H1 (cell line): Measurements from ENCODE around the gene TMEM92. TPM values are rescaled to one million over a fixed set of nuclear protein-coding genes. Genes with fewer than 3 reads are reported as not detected.

Experiments
- CTCF ChIA-PET: fragments of 300-600 bp; sonication (Branson Sonifier 250); formaldehyde crosslinking; loops from one replicate; lab custom pipeline; 2021; ENCODE audit not compliant: partially characterized antibody; lab: Charles Lee
- POLR2A ChIA-PET: fragments of 300-600 bp; sonication (Branson Sonifier 250); formaldehyde crosslinking; loops from one replicate; lab custom pipeline; 2021; ENCODE audit warnings: inconsistent platforms; ENCODE audit not compliant: partially characterized antibody; lab: Charles Lee
- DNase-seq, 2 experiments: peaks; one replicate each; pipeline versions ENCODE4 v3.0.0 to v3.0.0-alpha.2; 2010 to 2022; ENCODE audit warnings: low spot score in 2 of 2, low read depth in 1 of 2, mixed read lengths in 1 of 2
- FAIRE-seq: peaks from 2 replicates; lab custom pipeline; 2011; peaks lifted over from hg19 to GRCh38; lab: Jason Lieb, UNC
- H2AFZ ChIP-seq: 2 replicates; pipeline ENCODE4 v1.8.1; 2012; ENCODE audit warnings: low read length, inconsistent platforms
- H2AK5ac ChIP-seq: 2 replicates; pipeline ENCODE4 v1.6.1; 2013; ENCODE audit warnings: low read depth, low read length
- H2BK120ac ChIP-seq: replicated peaks from 2 replicates; pipeline ENCODE3; 2013; ENCODE audit warnings: low read depth, low read length, inconsistent platforms
- H2BK12ac ChIP-seq: 2 replicates; pipeline ENCODE4 v1.6.1; 2013; ENCODE audit warnings: low read depth, low read length
- H2BK15ac ChIP-seq: 2 replicates; pipeline ENCODE4 v1.6.1; 2013; ENCODE audit warnings: low read length
- H2BK20ac ChIP-seq: 2 replicates; pipeline ENCODE4 v1.6.1; 2013; ENCODE audit warnings: low read length
- H2BK5ac ChIP-seq: 2 replicates; pipeline ENCODE4 v1.6.1; 2013; ENCODE audit warnings: low read depth, low read length
- H3K14ac ChIP-seq: 2 replicates; pipeline ENCODE4 v1.6.1; 2013; ENCODE audit warnings: inconsistent platforms; ENCODE audit not compliant: insufficient read length
- H3K18ac ChIP-seq: 2 replicates; pipeline ENCODE4 v1.6.1; 2013; ENCODE audit warnings: low read length; ENCODE audit errors: extremely low read depth
- H3K23ac ChIP-seq: 2 replicates; pipeline ENCODE4 v1.6.1; 2013; ENCODE audit warnings: inconsistent platforms; ENCODE audit not compliant: insufficient read length
- H3K23me2 ChIP-seq: 2 replicates; pipeline ENCODE4 v1.6.1; 2013; ENCODE audit warnings: low read depth, low read length
- H3K27ac ChIP-seq: 2 replicates; pipeline ENCODE4 v1.6.1; 2011; ENCODE audit warnings: low read depth, low read length, inconsistent platforms
- H3K27me3 ChIP-seq, 4 experiments: replicated peaks in 1 of 4; 1 replicate in 1 of 4; 2 replicates in 3 of 4; pipeline versions ENCODE4 v1.6.1 to v1.8.1; 2011 to 2013; ENCODE audit warnings: low read length in 3 of 4, mild to moderate bottlenecking in 3 of 4, inconsistent platforms in 2 of 4, mixed read lengths in 2 of 4, moderate library complexity in 1 of 4; ENCODE audit not compliant: control insufficient read depth in 3 of 4, insufficient read depth in 3 of 4; ENCODE audit errors: extremely low read depth in 1 of 4
- H3K36me3 ChIP-seq, 4 experiments: 2 replicates each; pipeline versions ENCODE4 v1.6.1 to v1.8.1; 2011 to 2013; ENCODE audit warnings: mild to moderate bottlenecking in 4 of 4, low read length in 3 of 4, moderate library complexity in 2 of 4, control low read depth in 1 of 4, inconsistent platforms in 1 of 4; ENCODE audit not compliant: insufficient read depth in 4 of 4, control insufficient read depth in 2 of 4
- H3K4ac ChIP-seq: replicated peaks from 2 replicates; pipeline ENCODE3; 2013; ENCODE audit warnings: low read length, low read depth, mixed read lengths, inconsistent platforms; ENCODE audit not compliant: insufficient read length
- H3K4me1 ChIP-seq, 4 experiments: replicated peaks in 1 of 4; 1 replicate in 1 of 4; 2 replicates in 3 of 4; pipeline versions ENCODE4 v1.6.1 to v1.8.1; 2011 to 2013; ENCODE audit warnings: low read length in 3 of 4, inconsistent platforms in 2 of 4, mixed read lengths in 1 of 4; ENCODE audit not compliant: insufficient read depth in 4 of 4, control insufficient read depth in 3 of 4
- H3K4me2 ChIP-seq, 2 experiments: 2 replicates each; pipeline versions ENCODE4 v1.6.1 to v1.8.1; 2011 to 2013; ENCODE audit warnings: low read depth in 2 of 2, low read length in 2 of 2, control low read depth in 1 of 2, inconsistent platforms in 1 of 2, mild to moderate bottlenecking in 1 of 2; ENCODE audit not compliant: insufficient read depth in 1 of 2
- H3K4me3 ChIP-seq, 4 experiments: fragments of 200-600, 300-600 bp in 1 of 4; sonication (generic), shearing (Covaris generic), sonication (Bioruptor Twin) in 1 of 4; 2 replicates each; pipeline versions ENCODE4 v1.5.1 to v1.8.1; 2011 to 2016; ENCODE audit warnings: low read length in 4 of 4, low read depth in 3 of 4, control low read depth in 2 of 4, inconsistent platforms in 2 of 4, mild to moderate bottlenecking in 2 of 4, mixed read lengths in 1 of 4, moderate library complexity in 1 of 4; ENCODE audit not compliant: insufficient read depth in 2 of 4; ENCODE audit errors: extremely low read depth in 1 of 4
- H3K56ac ChIP-seq: replicated peaks from 2 replicates; pipeline ENCODE3; 2013; ENCODE audit warnings: low read depth, mild to moderate bottlenecking, mixed read lengths, low read length, inconsistent platforms; ENCODE audit not compliant: insufficient read length
- H3K79me1 ChIP-seq: 2 replicates; pipeline ENCODE4 v1.6.1; 2013; ENCODE audit warnings: low read depth, low read length, control low read depth
- H3K79me2 ChIP-seq, 2 experiments: 2 replicates each; pipeline versions ENCODE4 v1.6.1 to v1.8.1; 2012 to 2013; ENCODE audit warnings: low read length in 2 of 2, mild to moderate bottlenecking in 2 of 2, inconsistent platforms in 1 of 2; ENCODE audit not compliant: insufficient read depth in 2 of 2, control insufficient read depth in 1 of 2
- H3K9ac ChIP-seq, 4 experiments: replicated peaks in 1 of 4; 1 replicate in 1 of 4; 2 replicates in 3 of 4; pipeline versions ENCODE4 v1.6.1 to v1.8.1; 2011 to 2013; ENCODE audit warnings: low read depth in 3 of 4, low read length in 3 of 4, control low read depth in 2 of 4, mild to moderate bottlenecking in 2 of 4, moderate library complexity in 2 of 4, inconsistent platforms in 1 of 4; ENCODE audit errors: extremely low read depth in 1 of 4
- H3K9me3 ChIP-seq, 2 experiments: 2 replicates each; pipeline versions ENCODE4 v1.6.1 to v1.8.1; 2012 to 2013; ENCODE audit warnings: mild to moderate bottlenecking in 2 of 2, moderate library complexity in 2 of 2, control low read depth in 1 of 2, inconsistent platforms in 1 of 2, low read depth in 1 of 2, low read length in 1 of 2, mixed read lengths in 1 of 2; ENCODE audit not compliant: insufficient read depth in 2 of 2
- H4K20me1 ChIP-seq, 2 experiments: replicated peaks in 1 of 2; 2 replicates each; pipeline versions ENCODE3 to v1.8.1; 2011 to 2013; ENCODE audit warnings: inconsistent platforms in 2 of 2, low read length in 2 of 2, mild to moderate bottlenecking in 1 of 2; ENCODE audit not compliant: insufficient read depth in 2 of 2, control insufficient read depth in 1 of 2
- H4K5ac ChIP-seq: 2 replicates; pipeline ENCODE4 v1.6.1; 2013; ENCODE audit warnings: low read length, low read depth, mixed read lengths, inconsistent platforms; ENCODE audit not compliant: insufficient read length
- H4K8ac ChIP-seq: 2 replicates; pipeline ENCODE4 v1.8.0; 2013; ENCODE audit warnings: mild to moderate bottlenecking, moderate library complexity, low read length, inconsistent platforms; ENCODE audit not compliant: insufficient read depth; ENCODE audit errors: extremely low read depth
- H4K91ac ChIP-seq: replicated peaks from 2 replicates; pipeline ENCODE3; 2013; ENCODE audit warnings: low read length, mixed read lengths, inconsistent platforms; ENCODE audit not compliant: insufficient read length
- CEBPB ChIP-seq: IDR thresholded peaks from 2 replicates; pipeline ENCODE4 v1.6.1; 2012; ENCODE audit warnings: low read depth, low read length
- CHD1 ChIP-seq: IDR thresholded peaks from 2 replicates; pipeline ENCODE4 v1.6.1; 2012; ENCODE audit warnings: low read depth, low read length, improper control_type of control experiment
- HDAC2 ChIP-seq, 2 experiments: fragments of 300-600 bp in 1 of 2; sonication (generic) in 1 of 2; IDR thresholded peaks; 2 replicates each; pipeline ENCODE4 v1.6.1; 2011 to 2012; ENCODE audit warnings: low read depth in 2 of 2, low read length in 2 of 2, mild to moderate bottlenecking in 2 of 2, moderate library complexity in 2 of 2, borderline replicate concordance in 1 of 2, inconsistent platforms in 1 of 2
- KDM1A ChIP-seq: fragments of 200-600, 300-600 bp; sonication (generic); IDR thresholded peaks from 2 replicates; pipeline ENCODE4 v1.7.1; 2016; ENCODE audit warnings: mild to moderate bottlenecking, low read length, borderline replicate concordance
- WGBS, 2 experiments: shearing (Covaris generic) in 1 of 2; methylation state at CpG; one replicate each; pipeline versions ENCODE4 v1.1.6 to v1.1.7; 2013 to 2015; ENCODE audit warnings: low lambda C conversion rate in 2 of 2, mixed read lengths in 2 of 2, inconsistent platforms in 1 of 2, low coverage in 1 of 2, missing lambda C conversion rate in 1 of 2; ENCODE audit not compliant: insufficient replicate concordance in 2 of 2, insufficient coverage in 1 of 2, insufficient read length in 1 of 2; ENCODE audit errors: extremely low coverage in 1 of 2, missing lambda C conversion rate in 1 of 2; 5-methylcytosine and 5-hydroxymethylcytosine counted together
- polyA plus RNA-seq, 7 experiments: library from polyadenylated mRNA; depleted of rRNA in 3 of 7; stranded (reverse) in 5 of 7; unstranded in 2 of 7; fragments of >200 nt in 5 of 7; fragments of 200-250 nt in 2 of 7; gene quantifications; 1 replicate in 5 of 7; 2 replicates in 1 of 7; 4 replicates in 1 of 7; pipeline versions ENCODE4 v1.2.1 to v1.2.3, GENCODE V29; 2011 to 2013; ENCODE audit warnings: missing spikeins in 2 of 7, mixed read lengths in 2 of 7
- total RNA-seq: library from RNA; stranded (reverse); fragmentation: NEBNext Ultra II Directional; extraction: Animal tissue kit (Norgen Biotek cat#: 25700); gene quantifications from 2 replicates; pipeline ENCODE4 v1.2.1, GENCODE V29; 2021
- TF ChIP-seq, protein P1 (sequence below), 3 experiments: IDR thresholded peaks; 1 replicate in 2 of 3; 2 replicates in 1 of 3; pipeline versions ENCODE4 v1.5.1 to v1.6.1; 2011; ENCODE audit warnings: low read length in 3 of 3, mild to moderate bottlenecking in 3 of 3, inconsistent platforms in 2 of 3, low read depth in 1 of 3, moderate library complexity in 1 of 3; ENCODE audit not compliant: insufficient read depth in 1 of 3; ENCODE audit errors: control extremely low read depth in 1 of 3

Gene TMEM92
- total and polyA plus RNA-seq, 2 of the 8 experiments (the other 6 are each of a cell fraction or from before 2014, with no cell fraction given) = 11.9 to 24.8 TPM

DNA sequence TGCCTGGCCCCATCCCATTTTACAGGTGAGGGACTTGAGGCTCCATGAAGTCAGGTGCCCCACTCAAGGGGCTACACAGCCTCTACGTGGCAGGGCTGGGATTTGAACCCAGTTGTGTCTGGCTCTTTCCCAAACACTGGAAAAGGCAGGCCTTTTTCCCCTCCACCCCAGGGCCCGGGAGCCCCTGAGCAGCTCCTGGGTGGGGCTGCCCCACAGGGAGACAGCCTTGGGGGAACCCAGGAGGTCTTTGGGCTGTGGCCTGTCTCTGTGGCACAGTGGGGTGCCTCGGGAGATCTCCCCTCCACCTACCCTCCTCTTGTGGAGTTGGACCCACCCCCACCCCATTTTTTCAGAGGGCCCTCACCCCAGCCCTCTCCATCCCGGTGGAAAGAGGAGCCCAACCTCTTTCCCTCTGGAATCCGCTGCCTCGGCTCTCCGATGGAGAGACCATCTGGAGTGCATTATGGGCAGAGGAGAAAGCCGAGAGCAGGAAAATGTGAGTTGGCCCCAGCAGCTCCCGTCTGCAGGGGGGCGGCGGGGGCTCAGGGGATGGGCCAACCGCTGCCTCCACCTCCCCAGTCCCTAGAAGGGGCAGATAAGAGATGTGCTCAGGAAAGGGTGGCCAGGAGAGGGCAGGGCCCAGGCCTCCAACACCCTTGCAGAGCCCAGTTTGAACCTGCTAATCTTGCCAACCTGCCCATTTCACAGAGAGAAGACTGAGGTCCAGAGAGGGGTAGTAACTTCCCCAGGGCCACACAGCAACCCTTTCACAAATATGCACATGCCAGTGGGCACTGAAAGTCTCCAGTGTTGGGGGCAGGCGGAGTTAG is 15.4 kb upstream of the TMEM92 start:
- Histone ChIP-seq H3K4me3 (no peak overlapping the region), H2AFZ (no peak overlapping the region), H4K5ac (no peak overlapping the region), H3K56ac (no peak overlapping the region), H2BK20ac (no peak overlapping the region), H3K4me1 (peaks cover 0 to 18% (median 7%) of the 10 kb centered on the region in 4 experiments; a peak in 6 of 7 replicates), H3K4ac (no peak overlapping the region), H2BK5ac (no peak overlapping the region), H3K36me3 (no peaks in the 10 kb centered on the region), H2BK12ac (no peak overlapping the region), H3K4me2 (no peak overlapping the region), H3K9ac (no peak overlapping the region), H3K14ac (no peak overlapping the region), H4K20me1 (no peaks in the 10 kb centered on the region), H2BK15ac (no peak overlapping the region), H3K9me3 (no peaks in the 10 kb centered on the region), H3K23me2 (no peaks in the 10 kb centered on the region), H3K79me1 (no peaks in the 10 kb centered on the region), H3K27ac (no peak overlapping the region), H4K8ac (no peak overlapping the region), H4K91ac (no peak overlapping the region), H3K18ac (no peak overlapping the region), H3K79me2 (no peaks in the 10 kb centered on the region), H3K27me3 (no peaks in the 10 kb centered on the region; a peak in 1 of 7 replicates), H2AK5ac (no peak overlapping the region), H3K23ac (no peak overlapping the region), H2BK120ac (no peak overlapping the region)
- 80% methylated on average over 10 of the region's 13 CpGs; no CpG with 5 or more reads in 1 of the 2 experiments for WGBS, 2 experiments
- FAIRE-seq (no peak), DNase-seq (no peak)
- TF ChIP-seq CEBPB = no peak
- TF ChIP-seq, protein P1, sequence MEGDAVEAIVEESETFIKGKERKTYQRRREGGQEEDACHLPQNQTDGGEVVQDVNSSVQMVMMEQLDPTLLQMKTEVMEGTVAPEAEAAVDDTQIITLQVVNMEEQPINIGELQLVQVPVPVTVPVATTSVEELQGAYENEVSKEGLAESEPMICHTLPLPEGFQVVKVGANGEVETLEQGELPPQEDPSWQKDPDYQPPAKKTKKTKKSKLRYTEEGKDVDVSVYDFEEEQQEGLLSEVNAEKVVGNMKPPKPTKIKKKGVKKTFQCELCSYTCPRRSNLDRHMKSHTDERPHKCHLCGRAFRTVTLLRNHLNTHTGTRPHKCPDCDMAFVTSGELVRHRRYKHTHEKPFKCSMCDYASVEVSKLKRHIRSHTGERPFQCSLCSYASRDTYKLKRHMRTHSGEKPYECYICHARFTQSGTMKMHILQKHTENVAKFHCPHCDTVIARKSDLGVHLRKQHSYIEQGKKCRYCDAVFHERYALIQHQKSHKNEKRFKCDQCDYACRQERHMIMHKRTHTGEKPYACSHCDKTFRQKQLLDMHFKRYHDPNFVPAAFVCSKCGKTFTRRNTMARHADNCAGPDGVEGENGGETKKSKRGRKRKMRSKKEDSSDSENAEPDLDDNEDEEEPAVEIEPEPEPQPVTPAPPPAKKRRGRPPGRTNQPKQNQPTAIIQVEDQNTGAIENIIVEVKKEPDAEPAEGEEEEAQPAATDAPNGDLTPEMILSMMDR (IDR thresholded peaks at IDR 0.05; ENCODE audit: control extremely low read depth in 1 of 3, insufficient read depth in 1 of 3, low read depth in 1 of 3, low read length in 3 of 3) = peak in 1 of 3 experiments; percentile 1; a peak in 1 of 4 replicates
- peak; percentile 98 for TF ChIP-seq KDM1A
- TF ChIP-seq HDAC2 (IDR thresholded peaks at IDR 0.05; ENCODE audit: borderline replicate concordance in 1 of 2, low read depth in 2 of 2, low read length in 2 of 2) = peak in 1 of 2 experiments; percentile 73; a peak in 1 of 4 replicates
- TF ChIP-seq CHD1 = no peak
- ChIA-PET CTCF (interaction anchor here (1.0 to 6.9 kb wide), 6 partner anchors 10 to 89 kb away, joined by 3 to 46 read pairs (median 4); partner anchors contain the start of gene COL1A1), POLR2A (no interaction called here)
